22Rv1 (cell line): Measurements from ENCODE around the gene COL23A1.

Experiments used
- ZFX ChIP-seq: fragments of 450-650 bp; IDR thresholded peaks from 2 replicates; pipeline ENCODE4 v1.6.1; 2017; ENCODE audit warnings: antibody characterized with exemption, borderline replicate concordance
- TF ChIP-seq, protein P1 (sequence below): fragments of 450-650 bp; IDR thresholded peaks from 2 replicates; pipeline ENCODE4 v1.5.1; 2017; ENCODE audit warnings: mild to moderate bottlenecking

DNA sequence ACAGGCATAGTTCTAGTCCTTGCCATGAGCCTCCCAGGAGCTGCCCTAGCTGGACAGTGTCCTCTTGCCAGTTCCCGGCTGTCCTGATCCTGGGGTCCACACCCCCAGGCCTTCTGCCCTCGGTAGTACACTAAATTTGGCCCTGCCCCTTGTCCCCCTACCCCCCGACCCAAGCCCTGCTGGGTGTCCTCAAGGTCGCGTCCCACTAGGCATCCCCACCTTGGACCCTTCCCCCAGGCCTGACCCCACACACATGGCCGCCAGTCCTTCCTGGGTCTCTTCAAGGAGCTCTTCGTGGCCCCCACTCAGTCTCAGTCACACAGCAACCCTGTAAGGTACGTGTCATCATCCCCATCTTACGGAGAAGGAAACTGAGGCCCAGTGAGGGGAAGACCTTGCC lies 317.6 kb downstream of the COL23A1 start:
- TF ChIP-seq, protein P1, sequence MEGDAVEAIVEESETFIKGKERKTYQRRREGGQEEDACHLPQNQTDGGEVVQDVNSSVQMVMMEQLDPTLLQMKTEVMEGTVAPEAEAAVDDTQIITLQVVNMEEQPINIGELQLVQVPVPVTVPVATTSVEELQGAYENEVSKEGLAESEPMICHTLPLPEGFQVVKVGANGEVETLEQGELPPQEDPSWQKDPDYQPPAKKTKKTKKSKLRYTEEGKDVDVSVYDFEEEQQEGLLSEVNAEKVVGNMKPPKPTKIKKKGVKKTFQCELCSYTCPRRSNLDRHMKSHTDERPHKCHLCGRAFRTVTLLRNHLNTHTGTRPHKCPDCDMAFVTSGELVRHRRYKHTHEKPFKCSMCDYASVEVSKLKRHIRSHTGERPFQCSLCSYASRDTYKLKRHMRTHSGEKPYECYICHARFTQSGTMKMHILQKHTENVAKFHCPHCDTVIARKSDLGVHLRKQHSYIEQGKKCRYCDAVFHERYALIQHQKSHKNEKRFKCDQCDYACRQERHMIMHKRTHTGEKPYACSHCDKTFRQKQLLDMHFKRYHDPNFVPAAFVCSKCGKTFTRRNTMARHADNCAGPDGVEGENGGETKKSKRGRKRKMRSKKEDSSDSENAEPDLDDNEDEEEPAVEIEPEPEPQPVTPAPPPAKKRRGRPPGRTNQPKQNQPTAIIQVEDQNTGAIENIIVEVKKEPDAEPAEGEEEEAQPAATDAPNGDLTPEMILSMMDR: no peak
- TF ChIP-seq ZFX: no peak
